ENCODE data around the gene C5orf52.
"Not testable (repeated sequence)": the region's sequence is repeated elsewhere in the genome, so short reads cannot be mapped to it uniquely, and the experiment has no call there.

C5orf52 gene

DNA sequence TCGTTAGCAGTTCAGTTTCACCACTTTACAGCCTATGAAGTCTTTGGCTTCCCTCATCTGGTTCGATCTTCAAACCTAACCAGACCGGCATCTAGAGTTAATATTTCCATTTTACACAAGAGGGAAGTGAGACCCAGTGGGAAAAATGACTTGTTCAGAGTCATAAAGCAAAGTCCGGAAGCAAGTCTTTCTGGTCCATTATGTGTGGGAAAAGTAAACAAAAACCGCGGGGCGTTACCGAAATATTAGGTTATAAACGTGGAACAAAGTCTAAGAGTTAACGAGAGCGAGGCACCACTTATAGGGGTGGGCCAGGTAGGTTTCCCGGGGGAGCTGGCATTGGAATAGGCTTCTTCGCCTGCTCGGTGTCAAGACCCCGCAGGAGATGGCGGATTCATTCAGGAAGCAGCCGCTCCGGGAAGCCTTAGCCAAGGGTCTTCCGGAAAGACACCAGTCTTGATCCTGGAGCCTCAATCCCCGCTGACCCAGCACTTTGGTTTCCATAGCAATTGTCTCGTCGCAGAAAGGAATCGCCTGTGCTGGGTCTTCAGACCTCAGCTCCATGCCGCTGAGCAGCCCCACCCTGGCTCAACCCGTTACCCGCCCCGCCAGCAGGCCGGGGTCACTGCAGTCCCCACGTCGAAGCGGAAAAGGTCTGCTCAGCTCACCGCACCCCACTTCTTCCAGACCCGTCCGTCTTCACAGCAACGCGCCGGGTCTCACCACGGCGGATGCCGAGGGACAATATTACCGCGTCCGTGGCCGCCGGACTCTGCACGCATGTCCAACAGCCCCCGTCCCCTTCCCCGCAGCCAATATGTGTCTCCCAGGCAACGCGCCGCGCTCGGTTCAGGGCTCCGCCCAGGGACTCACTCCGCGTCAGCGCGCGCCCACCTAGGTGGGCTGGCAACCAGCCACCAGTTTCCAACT lies at the start of gene C5orf52:
TSS of gene C5orf52 (plus strand) at position 872 of the 930 bp plus-strand sequence. CDS start 82 bp downstream, outside the sequence.
- no peak for FAIRE-seq

DNA sequence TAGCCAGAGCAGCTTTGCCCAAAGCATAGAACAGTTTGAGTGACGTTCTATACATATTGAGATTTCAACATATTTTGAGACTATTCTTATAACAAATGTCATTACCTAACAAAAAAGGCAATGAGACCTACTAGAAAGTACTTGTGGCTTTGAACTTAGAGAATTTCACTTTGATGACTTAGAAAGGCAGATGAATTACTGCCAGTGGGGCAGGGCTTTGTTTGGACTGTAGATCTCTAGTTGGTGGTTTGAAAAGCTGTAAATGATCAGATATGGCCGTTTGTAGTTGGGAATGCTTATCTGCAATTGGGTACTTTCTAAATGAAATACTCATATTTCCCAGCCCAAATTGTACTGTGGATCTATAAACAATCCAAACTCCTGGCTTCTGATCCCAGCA lies 47.2 kb upstream of the C5orf52 start:
- FAIRE-seq: no peak

DNA sequence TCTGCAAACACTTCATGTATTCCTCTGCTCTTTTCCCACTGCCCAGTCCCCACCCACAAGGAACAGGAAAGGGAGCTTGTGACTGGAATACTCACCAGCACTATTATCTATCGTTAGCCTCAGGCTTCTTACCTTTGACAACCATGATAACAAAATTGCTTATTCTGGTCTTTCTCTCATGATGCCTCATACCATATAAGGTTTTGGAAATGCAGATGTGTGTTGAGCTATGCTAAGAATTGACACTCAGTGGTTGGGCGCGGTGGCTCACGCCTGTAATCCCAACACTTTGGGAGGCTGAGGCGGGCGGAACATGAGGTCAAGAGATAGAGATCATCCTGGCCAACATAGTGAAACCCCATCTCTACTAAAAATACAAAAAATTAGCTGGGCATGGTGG lies 44.5 kb upstream of the C5orf52 start:
- no peak for FAIRE-seq

DNA sequence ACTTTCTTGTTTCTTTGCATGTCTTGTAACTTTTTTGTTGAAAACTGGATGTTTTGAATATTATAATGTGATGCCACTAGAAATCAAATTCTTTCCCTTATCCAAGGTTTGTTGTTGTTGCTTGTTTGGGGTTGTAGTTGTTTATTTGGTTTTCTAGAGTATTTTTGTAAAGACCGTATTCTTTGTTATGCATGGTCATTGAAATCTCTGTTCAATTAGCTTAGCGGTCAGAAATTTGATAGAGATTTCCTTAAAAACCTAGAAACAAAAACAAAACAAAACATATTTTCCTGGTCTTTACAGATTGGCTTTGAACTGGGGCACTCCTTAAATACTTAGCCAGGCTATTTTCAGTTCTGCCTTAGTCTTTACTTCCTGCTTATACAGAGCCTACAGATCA lies 41.0 kb upstream of the C5orf52 start:
- FAIRE-seq: no peak

DNA sequence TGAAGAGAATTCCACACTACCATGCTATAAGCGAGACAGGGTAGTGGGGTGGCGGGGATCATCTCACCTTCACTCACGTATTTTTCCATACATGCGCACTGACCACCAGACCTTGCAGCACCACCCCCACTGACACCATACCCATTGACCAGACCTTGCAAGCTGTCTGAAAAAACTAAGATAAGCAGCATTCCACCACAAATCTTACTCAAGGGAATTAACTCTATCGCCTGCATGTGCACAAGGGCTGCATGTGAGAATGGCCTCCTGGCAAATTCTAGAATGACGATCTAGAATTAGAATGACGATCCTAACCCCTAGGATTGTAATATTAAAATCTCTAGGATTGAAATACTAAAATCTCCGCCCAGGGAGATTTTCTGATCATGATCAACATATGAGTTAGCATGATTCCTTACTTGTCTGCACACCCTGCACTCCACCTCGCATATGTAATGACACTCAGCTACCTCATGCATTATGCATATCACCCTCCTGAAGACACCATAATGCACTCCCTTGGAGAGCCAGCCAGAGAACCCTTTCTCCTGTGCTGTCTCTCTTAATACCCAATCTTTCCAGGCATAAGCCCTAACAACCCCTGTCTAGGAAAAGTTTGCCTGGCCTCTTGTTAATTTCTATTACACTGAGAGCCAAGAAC lies 30.8 kb upstream of the C5orf52 start:
- no peak for FAIRE-seq

DNA sequence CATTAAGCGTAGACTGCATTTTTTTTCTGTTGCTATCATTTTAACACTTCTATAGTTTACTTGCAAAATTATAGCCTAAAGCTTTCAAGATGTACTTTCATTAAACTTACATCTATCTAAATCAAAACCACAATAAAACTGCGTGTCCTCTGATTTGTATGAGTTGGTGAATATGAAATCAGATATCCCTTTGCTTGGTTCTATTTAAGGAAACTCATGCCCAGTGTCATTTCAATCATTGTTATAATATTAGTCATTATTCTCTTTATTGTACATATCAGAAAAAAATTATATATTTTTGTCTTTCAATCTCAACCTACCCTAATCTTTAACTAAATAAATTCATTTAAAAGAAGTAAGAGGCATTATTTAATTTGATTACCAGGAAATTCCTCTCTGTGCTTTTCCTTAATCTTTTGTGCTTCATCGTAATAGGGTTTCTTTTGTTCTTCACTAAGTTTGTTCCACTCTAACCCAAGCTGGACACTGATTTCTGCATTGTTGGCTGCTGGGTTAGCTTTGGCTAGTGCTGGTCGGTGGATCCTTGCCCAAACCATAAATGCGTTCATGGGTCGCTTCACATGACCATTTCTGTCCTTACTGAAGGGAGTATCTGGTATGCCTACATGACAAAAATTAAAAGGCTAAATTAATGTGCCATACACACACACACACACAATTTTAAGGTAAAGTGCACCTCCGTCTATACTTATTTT lies 22.9 kb upstream of the C5orf52 start:
- no peak for FAIRE-seq

DNA sequence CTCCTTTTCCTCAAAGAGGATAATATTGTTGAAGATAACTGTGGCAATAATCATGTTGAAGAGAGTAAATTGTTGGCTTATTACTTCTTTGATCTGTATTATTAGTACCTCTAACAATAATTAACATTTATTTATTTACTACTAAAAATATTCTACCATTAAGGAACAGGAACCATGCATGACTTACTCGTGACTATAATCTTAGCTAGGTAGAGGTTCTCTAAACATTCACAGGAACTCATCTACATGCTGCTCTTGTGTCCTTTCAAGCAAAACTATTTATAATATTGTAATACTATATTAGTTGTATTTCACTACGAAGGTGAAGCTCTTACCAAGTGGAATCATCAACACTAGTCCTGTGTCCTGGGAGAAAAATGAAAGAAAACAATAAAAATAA lies 22.2 kb upstream of the C5orf52 start:
- no peak for FAIRE-seq

DNA sequence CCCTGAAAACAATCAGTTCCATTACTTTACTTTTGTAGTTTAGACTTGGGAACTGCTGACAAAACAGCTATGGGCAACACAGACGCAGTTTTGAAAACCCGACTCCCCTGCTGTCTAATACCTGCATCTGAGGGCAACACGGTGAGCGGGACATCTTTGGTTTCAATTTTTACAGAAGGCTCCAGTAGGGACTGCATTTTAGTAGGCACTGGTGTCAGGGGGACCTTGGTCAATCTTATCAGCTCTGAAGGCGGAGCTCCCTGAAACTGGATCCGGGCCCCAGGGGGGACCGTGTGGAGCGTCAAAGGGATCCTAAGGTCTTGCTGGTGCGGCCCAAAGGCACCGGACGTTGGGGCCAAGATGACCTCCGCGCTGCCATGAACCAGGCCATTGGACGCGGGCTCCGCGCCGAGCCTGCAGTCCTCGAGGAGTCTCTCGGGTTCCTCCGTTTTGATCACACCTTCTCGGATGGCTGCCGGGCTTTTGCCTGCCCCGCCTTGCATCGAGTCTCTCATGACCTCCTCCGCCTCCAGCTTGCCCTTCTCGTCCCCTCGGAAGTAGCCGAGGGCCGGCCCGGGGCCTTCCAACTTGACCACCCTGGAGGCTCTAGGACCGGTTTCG lies 20.2 kb upstream of the C5orf52 start:
- no peak for FAIRE-seq

DNA sequence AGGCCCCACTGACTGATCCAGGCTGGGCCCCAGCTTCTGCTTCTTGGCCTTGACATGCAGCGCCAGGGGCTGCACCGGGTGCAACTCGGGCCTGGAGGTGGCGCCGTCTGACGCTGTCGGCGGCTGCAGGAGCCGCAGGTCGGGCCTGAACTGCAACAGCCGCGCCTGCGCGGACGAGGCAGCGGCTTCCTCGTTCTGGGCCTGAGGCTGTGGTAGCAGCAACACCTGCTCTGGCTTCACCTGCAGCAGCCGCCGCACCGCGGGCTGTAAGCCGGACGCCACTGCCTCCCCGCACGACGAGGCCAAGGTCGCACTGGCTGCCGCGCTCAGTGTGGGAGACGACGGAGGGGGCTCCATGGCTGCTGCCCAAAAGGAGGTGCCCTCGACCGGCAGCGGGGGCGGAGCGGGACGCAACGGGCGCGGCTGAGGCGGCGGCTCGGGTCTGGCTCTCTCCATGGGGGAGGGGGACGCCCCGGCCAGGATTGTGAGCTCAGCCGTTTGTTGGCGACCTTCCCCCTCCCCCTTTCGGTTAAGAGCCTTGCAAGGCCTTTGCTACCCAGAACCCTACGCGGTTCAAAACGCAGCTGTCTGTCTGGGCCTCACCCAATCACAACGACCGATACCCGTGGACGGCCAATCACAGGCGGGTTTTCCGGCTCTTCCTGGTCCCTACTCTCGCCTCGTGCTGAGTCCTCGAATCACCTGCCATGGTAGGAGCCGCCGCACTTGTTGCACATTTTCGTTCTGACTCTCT lies 19.5 kb upstream of the C5orf52 start:
- FAIRE-seq: no peak

DNA sequence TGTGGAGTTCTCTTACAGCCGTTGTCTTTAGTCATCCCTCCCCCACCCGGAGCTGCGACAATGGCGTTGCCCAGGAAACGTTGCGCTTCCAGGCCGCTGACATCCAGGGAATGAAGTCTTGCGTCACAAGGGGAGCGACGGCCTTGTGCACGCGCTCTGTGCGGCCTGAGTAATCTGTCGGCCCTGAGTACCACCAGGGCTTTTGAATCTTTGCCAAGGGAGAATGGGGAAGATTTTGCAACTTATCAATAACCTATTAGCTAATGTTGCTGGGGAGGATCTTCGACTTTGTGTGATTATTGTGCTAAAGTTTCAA lies 19.0 kb upstream of the C5orf52 start, which contains the start of gene SOX30:
TSS of gene SOX30 (minus strand) at position 62 of the 316 bp plus-strand sequence. CDS start 360 bp downstream, outside the sequence.
- FAIRE-seq: no peak

DNA sequence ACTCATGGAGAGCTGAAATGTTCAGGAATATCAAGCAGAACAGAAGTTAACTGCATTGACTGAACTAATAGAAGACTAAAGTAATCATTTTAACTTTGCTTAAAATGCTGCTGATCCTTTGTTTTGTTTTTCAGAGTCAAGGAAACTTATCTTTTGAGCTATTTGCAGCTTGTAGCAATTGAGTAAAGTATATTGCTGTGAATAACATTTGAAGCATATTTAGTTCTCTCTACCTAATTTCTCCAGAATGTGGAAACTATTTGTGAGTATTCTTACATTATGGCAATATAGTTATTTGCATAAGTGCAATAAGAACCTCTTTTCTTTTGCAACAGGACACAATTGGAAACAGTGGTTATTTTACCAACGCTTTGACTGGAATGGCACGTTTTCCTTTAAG lies 13.8 kb upstream of the C5orf52 start:
- no peak for FAIRE-seq

DNA sequence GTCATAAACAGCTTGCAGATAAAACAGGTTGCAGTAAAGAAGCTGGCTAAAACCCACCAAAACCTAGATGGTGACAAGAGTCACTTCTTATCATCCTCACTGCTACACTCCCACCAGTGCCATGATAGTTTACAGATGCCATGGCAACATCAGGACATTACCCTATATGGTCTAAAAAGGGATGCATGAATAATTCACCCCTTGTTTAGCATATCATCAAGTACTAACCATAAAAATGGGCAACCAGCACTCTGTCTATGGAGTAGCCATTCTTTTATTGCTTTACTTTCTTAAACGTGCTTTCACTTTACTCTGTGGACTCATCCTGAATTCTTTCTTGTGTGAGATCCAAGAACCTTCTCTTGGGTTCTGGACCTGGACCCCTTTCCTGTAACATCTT lies 12.4 kb upstream of the C5orf52 start:
- no peak for FAIRE-seq

DNA sequence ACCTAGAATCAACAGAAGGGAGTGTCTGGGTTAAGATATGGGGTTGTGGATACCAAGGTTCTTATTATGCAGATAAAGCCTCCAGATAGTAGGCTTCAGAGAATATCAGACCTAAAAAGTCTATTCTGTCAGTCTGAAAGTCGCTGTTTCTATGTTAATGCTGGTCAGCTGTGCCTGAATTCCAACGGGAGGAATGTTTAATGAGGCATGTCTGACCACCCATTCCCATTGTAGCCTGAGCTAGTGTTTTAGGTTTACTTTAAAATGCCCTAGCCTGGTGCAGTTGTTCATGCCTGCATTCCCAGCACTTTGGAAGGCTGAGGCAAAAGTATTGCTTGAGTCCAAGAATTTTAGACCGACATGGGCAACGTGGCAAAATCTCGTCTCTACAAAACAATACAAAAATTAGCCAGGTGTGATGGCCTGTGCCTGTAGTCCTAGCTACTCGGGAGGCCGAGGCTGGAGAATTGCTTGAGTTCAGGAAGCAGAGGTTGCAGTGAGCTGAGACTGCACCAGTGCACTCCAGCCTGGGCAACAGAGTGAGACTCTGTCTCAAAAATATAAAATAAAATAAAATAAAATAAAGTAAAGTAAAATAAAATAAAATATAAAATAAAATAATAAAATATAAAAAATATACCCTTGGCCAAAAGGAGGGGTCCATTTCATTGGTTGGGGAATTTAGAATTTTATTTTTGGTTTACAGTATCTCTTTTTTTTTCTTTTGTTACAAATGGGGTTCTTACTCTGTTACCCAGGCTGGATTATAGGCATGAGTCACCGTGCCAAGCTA lies 11.3 kb upstream of the C5orf52 start:
- no peak for FAIRE-seq

DNA sequence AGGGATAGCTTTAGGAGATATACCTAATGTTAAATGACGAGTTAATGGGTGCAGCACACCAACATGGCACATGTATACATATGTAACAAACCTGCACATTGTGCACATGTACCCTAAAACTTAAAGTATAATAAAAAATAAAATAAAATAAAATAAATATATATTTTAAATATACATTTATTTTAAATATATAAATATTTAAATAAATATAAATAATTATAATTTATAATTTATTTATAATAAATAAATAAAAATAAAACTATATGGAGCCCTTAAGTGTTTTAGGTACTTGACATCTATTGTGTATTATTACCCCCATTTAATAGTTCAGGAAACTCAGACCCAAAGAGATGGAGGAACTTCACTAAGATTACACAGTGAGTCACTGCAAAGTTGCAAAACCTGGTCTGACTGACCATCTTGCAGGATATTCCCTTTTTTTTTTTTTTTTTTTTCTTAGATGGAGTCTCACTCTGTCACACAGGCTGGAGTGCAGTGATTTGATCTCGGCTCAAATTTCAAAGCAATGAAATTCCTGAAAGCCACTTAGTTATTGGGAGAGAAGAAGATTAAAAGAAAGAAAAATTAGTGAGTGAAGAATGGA lies 5.8 kb upstream of the C5orf52 start:
- no peak for FAIRE-seq

DNA sequence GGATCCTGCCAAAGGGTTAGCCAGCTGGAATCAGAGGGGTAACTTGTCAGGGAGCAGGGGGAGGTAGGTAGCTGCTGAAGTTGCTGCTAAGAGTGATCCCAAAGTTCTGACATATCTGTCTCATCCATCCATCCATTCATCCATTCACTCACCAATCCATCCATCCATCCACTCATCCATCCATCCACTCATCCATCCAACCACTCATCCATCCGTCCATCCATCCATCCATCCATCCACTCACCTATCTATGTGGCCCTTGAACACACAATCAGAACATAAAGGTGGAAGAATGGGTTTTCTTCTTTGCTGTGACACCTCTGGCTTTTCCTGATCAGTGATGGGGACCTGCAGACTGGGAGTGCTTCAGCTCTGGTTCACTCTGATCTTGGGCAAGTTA lies 3.0 kb upstream of the C5orf52 start:
- FAIRE-seq: no peak

DNA sequence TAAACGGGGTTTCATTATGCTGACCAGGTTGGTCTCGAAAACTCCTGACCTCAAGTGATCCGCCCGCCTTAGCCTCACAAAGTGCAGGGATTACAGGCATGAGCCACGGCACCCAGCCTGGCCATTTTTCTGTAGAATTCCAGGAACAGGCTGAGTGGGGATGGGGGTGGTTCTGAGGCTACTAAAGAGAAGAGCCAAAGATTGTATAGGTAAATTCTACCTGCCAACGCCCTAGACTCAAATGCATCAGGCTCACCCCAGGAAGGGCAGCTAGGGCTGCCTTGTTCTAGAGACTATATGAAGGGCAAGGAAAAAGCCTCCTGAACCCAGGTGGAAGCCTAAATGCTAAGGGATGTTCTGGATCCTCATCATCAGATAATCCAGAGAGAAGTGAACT lies 1.6 kb upstream of the C5orf52 start:
- FAIRE-seq: no peak

DNA sequence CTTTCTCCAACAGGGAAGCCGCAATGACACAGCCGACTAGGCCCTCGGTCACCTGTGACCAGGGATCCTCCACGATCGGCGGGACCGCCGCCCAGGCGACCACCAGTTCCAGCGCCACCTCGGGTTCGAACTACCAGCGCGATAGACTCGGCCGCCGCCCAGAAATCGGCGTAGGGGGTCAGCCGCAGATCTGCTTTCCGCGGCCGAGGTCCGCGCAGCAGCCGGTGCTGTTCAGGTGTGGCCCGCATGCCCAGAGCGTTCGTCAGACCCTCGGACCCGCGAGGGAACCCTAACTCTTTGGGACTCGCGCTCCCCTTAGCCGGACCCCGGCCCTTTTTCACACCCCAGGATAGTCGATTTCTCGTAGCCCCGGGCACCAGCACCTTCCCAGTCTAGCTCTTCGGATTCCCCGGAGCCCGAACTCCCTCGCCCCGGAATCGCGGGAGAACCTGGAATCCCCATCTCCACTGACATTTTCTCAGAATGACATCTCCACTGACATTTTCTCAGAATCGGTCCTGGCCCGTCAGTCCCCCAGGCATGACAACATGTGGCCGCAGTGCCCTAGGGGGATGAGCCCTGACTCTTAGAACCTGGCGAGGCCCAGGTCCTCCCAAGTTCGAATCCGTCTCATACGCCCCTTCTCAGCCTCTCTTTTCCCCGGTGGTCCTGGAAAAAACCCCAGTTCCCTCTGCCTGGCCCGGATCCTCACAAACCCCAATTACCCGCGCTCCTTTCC lies 428 bp downstream of the C5orf52 start:
- no peak for FAIRE-seq

DNA sequence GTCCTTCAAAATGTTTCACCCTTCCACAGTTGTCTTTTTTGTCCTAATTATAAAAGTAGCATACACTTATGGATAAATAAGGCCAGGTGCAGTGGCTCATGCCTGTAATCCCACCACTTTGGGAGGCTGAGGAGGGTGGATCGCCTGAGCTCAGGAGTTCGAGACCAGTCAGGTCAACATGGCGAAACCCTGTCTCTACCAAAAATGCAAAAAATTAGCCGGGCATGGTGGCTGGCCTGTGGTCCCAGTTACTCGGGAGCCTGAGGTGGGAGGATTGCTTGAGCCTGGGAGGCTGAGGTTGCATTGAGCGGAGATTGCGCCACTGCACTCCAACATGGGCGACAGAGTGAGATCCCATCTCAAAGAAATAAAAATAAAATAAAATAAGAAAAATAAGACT lies 1.6 kb downstream of the C5orf52 start:
- FAIRE-seq: no peak

DNA sequence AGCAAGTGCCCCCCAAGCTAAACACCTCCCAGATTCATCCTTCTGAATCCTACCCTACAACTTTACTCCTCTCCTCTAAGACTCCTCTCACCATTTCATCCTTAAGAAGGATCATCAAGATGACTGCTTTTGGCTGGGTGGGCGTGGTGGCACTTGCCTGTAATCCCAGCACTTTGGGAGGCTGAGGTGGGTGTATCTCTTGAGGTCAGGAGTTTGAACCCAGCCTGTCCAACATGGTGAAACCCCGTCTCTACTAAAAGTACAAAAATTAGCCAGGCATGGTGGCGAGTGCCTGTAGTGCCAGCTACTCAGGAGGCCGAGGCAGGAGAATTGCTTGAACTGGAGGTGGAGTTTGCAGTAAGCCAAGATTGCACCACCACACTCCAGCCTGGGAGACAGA lies 3.0 kb downstream of the C5orf52 start:
- FAIRE-seq: not testable (repeated sequence)

DNA sequence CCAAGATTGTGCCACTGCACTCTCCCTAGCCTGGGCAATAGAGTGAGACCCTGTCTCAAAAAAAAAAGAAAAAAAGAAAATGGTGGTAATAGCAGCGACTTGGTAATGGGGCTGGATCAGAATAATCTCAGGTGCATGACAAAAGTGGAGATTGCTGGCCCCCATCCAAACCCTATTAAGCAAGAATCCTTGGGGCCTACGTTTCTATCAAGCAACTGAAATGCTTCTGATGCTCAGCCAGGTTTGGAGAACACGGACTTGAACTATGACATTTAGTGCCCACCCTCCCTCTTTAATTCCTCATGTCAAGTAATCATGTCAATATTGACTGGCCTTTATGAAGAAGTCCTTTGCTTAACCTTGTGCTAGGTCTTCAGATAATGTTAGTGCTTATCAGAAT lies 6.6 kb downstream of the C5orf52 start:
- FAIRE-seq: no peak

Data from endometrium (tissue), 2 donors.